ENCODE measurements around the gene UBE2E1. TPM values are rescaled to one million over a fixed set of nuclear protein-coding genes. Genes with fewer than 3 reads are reported as not detected.

The UBE2E1 gene
- total RNA-seq, 1 donor from 2014 or later: 63.9 TPM

GRCh38 chr3:23931597-23931996 is 125.8 kb downstream of the UBE2E1 start:
- H3K27me3 Mint-ChIP-seq (ENCODE audit: low read depth): peaks cover 18% of the 10 kb centered on the region
- no peaks in the 10 kb centered on the region for H3K36me3 Mint-ChIP-seq (ENCODE audit: low read depth)
- no peak overlapping the region for H3K4me3 Mint-ChIP-seq (ENCODE audit: low read depth)
- H3K4me1 Mint-ChIP-seq (ENCODE audit: low read depth): peaks cover 3% of the 10 kb centered on the region
- no peak for DNase-seq (ENCODE audit: low spot score)
- no peak overlapping the region for H3K27ac Mint-ChIP-seq
- H3K9me3 Mint-ChIP-seq: no peaks in the 10 kb centered on the region
- intact Hi-C loops (cut with micrococcal nuclease): no loop called here

GRCh38 chr3:23932571-23932970 is 126.8 kb downstream of the UBE2E1 start:
- Mint-ChIP-seq H3K9me3 (no peaks in the 10 kb centered on the region), H3K4me3 (ENCODE audit: low read depth) (no peak overlapping the region), H3K4me1 (ENCODE audit: low read depth) (peaks cover 3% of the 10 kb centered on the region), H3K27ac (no peak overlapping the region), H3K27me3 (ENCODE audit: low read depth) (peaks cover 24% of the 10 kb centered on the region), H3K36me3 (ENCODE audit: low read depth) (no peaks in the 10 kb centered on the region)
- intact Hi-C loops (cut with micrococcal nuclease): no loop called here
- no peak for DNase-seq (ENCODE audit: low spot score)

GRCh38 chr3:23934253-23934652 is 128.5 kb downstream of the UBE2E1 start:
- no peaks in the 10 kb centered on the region for H3K9me3 Mint-ChIP-seq
- H3K27me3 Mint-ChIP-seq (ENCODE audit: low read depth): peaks cover 33% of the 10 kb centered on the region
- H3K36me3 Mint-ChIP-seq (ENCODE audit: low read depth): no peaks in the 10 kb centered on the region
- H3K4me1 Mint-ChIP-seq (ENCODE audit: low read depth): peaks cover 3% of the 10 kb centered on the region
- intact Hi-C loops (cut with micrococcal nuclease): no loop called here
- DNase-seq (ENCODE audit: low spot score): no peak
- no peak overlapping the region for H3K4me3 Mint-ChIP-seq (ENCODE audit: low read depth)
- no peak overlapping the region for H3K27ac Mint-ChIP-seq

- DNase-seq (ENCODE audit: low spot score): no peak
- Mint-ChIP-seq H3K9me3 (no peaks in the 10 kb centered on the region), H3K27me3 (ENCODE audit: low read depth) (peaks cover 28% of the 10 kb centered on the region), H3K4me1 (ENCODE audit: low read depth) (no peaks in the 10 kb centered on the region), H3K36me3 (ENCODE audit: low read depth) (no peaks in the 10 kb centered on the region), H3K4me3 (ENCODE audit: low read depth) (no peak overlapping the region), H3K27ac (no peak overlapping the region)
- intact Hi-C loops (cut with micrococcal nuclease): no loop called here
Measured at GRCh38 chr3:23937296-23937695, 131.5 kb downstream of the UBE2E1 start.

GRCh38 chr3:23938688-23939087 is 132.9 kb downstream of the UBE2E1 start:
- no peak for DNase-seq (ENCODE audit: low spot score)
- intact Hi-C loops (cut with micrococcal nuclease): no loop called here
- Mint-ChIP-seq H3K27ac (no peak overlapping the region), H3K36me3 (ENCODE audit: low read depth) (no peaks in the 10 kb centered on the region), H3K4me1 (ENCODE audit: low read depth) (no peaks in the 10 kb centered on the region), H3K27me3 (ENCODE audit: low read depth) (peaks cover 37% of the 10 kb centered on the region), H3K4me3 (ENCODE audit: low read depth) (no peak overlapping the region), H3K9me3 (no peaks in the 10 kb centered on the region)

- DNase-seq (ENCODE audit: low spot score): no peak
- H3K4me1 Mint-ChIP-seq (ENCODE audit: low read depth): peaks cover 4% of the 10 kb centered on the region
- peaks cover 41% of the 10 kb centered on the region for H3K27me3 Mint-ChIP-seq (ENCODE audit: low read depth)
- no peak overlapping the region for H3K4me3 Mint-ChIP-seq (ENCODE audit: low read depth)
- no peaks in the 10 kb centered on the region for H3K9me3 Mint-ChIP-seq
- H3K36me3 Mint-ChIP-seq (ENCODE audit: low read depth): no peaks in the 10 kb centered on the region
- intact Hi-C loops (cut with micrococcal nuclease): loop anchor here (10.0 kb wide), 1 partner anchor 496 kb away; no protein-coding TSS in a partner anchor
- no peak overlapping the region for H3K27ac Mint-ChIP-seq
Measured at GRCh38 chr3:23940775-23941174, 135.0 kb downstream of the UBE2E1 start.

Other genes starting within 250 kb of the UBE2E1 start
- 2.3 TPM in 2 replicates for gene NKIRAS1, start 111.0 kb downstream of the UBE2E1 start, total RNA-seq
- 1,859 and 1,865 TPM in 2 replicates for gene RPL15, start 111.2 kb downstream of the UBE2E1 start, total RNA-seq
- 2.5 and 3.3 TPM in 2 replicates for gene NR1D2, start 139.3 kb downstream of the UBE2E1 start, total RNA-seq

All from activated T-helper 2 cell treated with anti-CD3 and anti-CD28 coated beads, Interferon-gamma antibody, Interleukin-2, Interleukin-4, amounts not matched to agents 10 μg/mL and 5 μg/mL and 100 μg/mL, durations not matched to agents 14 hours and 24 hours and 36 hours (primary cell).